HepG2 (cell line): Measurements from ENCODE around the gene KLHL40.

Experiments
- CTCF ChIP-seq: sonication (generic); formaldehyde crosslinking; IDR thresholded peaks from 2 replicates; pipeline ENCODE4 v1.5.0; 2020; ENCODE audit warnings: mild to moderate bottlenecking, missing genetic modification reagents, moderate library complexity
- MAFK ChIP-seq, 2 experiments: IDR thresholded peaks in 1 of 2; conservative IDR thresholded peaks in 1 of 2; 2 replicates each; pipeline ENCODE4 v1.6.1; 2011; ENCODE audit warnings: improper control_type of control experiment in 2 of 2, low read length in 2 of 2
- MIXL1 ChIP-seq: IDR thresholded peaks from 2 replicates; pipeline ENCODE4 v1.6.1; 2016
- REXO4 ChIP-seq: sonication (generic); formaldehyde crosslinking; IDR thresholded peaks from 2 replicates; pipeline ENCODE4 v1.8.0; 2022; ENCODE audit warnings: missing genetic modification reagents, mild to moderate bottlenecking, borderline replicate concordance
- SP140L ChIP-seq: sonication (generic); formaldehyde crosslinking; IDR thresholded peaks from 2 replicates; pipeline ENCODE4 v1.4.0; 2020; ENCODE audit warnings: missing genetic modification reagents, borderline replicate concordance
- ZBTB44 ChIP-seq: sonication (generic); formaldehyde crosslinking; IDR thresholded peaks from 2 replicates; pipeline ENCODE4 v1.4.0; 2020; ENCODE audit warnings: missing genetic modification reagents
- ZNF232 ChIP-seq: sonication (generic); formaldehyde crosslinking; IDR thresholded peaks from 2 replicates; pipeline ENCODE4 v1.4.0; 2020; ENCODE audit warnings: missing genetic modification reagents, borderline replicate concordance
- ZZZ3 ChIP-seq: sonication (generic); formaldehyde crosslinking; IDR thresholded peaks from 2 replicates; pipeline ENCODE4 v1.4.0; 2020; ENCODE audit warnings: missing genetic modification reagents, mild to moderate bottlenecking, borderline replicate concordance
- TF ChIP-seq, protein P1 (sequence below): sonication (generic); formaldehyde crosslinking; IDR thresholded peaks from 2 replicates; pipeline ENCODE4 v1.4.0; 2020; ENCODE audit warnings: missing genetic modification reagents
- TF ChIP-seq, protein P2 (sequence below): IDR thresholded peaks from 2 replicates; pipeline ENCODE4 v1.6.1; 2016

GRCh38 chr3:42717306-42717705 lies 32.0 kb downstream of the KLHL40 start:
- TF ChIP-seq ZNF232 (CRISPR knock-in tag), result no peak
- TF ChIP-seq ZBTB44 (CRISPR knock-in tag), result no peak
- no peak for TF ChIP-seq MIXL1 (CRISPR knock-in tag)
- TF ChIP-seq, protein P1, sequence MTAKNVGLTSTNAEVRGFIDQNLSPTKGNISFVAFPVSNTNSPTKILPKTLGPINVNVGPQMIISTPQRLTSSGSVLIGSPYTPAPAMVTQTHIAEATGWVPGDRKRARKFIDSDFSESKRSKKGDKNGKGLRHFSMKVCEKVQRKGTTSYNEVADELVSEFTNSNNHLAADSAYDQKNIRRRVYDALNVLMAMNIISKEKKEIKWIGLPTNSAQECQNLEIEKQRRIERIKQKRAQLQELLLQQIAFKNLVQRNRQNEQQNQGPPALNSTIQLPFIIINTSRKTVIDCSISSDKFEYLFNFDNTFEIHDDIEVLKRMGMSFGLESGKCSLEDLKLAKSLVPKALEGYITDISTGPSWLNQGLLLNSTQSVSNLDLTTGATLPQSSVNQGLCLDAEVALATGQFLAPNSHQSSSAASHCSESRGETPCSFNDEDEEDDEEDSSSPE (CRISPR knock-in tag), result no peak
- no peak for TF ChIP-seq CTCF (CRISPR knock-in tag)
- TF ChIP-seq, protein P2, sequence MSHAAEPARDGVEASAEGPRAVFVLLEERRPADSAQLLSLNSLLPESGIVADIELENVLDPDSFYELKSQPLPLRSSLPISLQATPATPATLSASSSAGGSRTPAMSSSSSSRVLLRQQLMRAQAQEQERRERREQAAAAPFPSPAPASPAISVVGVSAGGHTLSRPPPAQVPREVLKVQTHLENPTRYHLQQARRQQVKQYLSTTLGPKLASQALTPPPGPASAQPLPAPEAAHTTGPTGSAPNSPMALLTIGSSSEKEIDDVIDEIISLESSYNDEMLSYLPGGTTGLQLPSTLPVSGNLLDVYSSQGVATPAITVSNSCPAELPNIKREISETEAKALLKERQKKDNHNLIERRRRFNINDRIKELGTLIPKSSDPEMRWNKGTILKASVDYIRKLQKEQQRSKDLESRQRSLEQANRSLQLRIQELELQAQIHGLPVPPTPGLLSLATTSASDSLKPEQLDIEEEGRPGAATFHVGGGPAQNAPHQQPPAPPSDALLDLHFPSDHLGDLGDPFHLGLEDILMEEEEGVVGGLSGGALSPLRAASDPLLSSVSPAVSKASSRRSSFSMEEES (CRISPR knock-in tag), result no peak
- no peak for TF ChIP-seq SP140L (CRISPR knock-in tag)
- TF ChIP-seq MAFK (conservative IDR thresholded peaks at IDR 0.05 in 1 of 2, IDR thresholded peaks at IDR 0.05 in 1 of 2; ENCODE audit: low read length in 2 of 2), result no peak
- no peak for TF ChIP-seq REXO4 (CRISPR knock-in tag)
- no peak for TF ChIP-seq ZZZ3
